Calu3 (cell line): ENCODE measurements around the gene CAMKMT. TPM values are rescaled to one million over a fixed set of nuclear protein-coding genes. Genes with fewer than 3 reads are reported as not detected.

Source experiments
- BruUV-seq: library from RNA; stranded (reverse); fragments of 400-500 nt; replicated peaks from 2 replicates; lab custom pipeline; 2021; lab: Mats Ljungman, UMichigan
- CTCF ChIA-PET: fragments of 300-600 bp; sonication (Branson Sonifier 250); formaldehyde crosslinking; loops from one replicate; lab custom pipeline; 2022; ENCODE audit warnings: antibody characterized with exemption; lab: Charles Lee
- DNase-seq: peaks from one replicate; pipeline ENCODE4 v3.0.0; 2022
- H3K27ac Mint-ChIP-seq: one replicate; pipeline ENCODE4 v1.8.0; 2022; ENCODE audit warnings: mixed read lengths; ENCODE audit not compliant: unreplicated experiment
- H3K27me3 Mint-ChIP-seq: one replicate; pipeline ENCODE4 v1.8.0; 2022; ENCODE audit warnings: mixed read lengths; ENCODE audit not compliant: unreplicated experiment
- H3K36me3 Mint-ChIP-seq: one replicate; pipeline ENCODE4 v1.8.0; 2022; ENCODE audit warnings: mild to moderate bottlenecking, moderate library complexity, mixed read lengths; ENCODE audit not compliant: insufficient read depth, unreplicated experiment
- H3K4me1 Mint-ChIP-seq: one replicate; pipeline ENCODE4 v1.8.0; 2022; ENCODE audit warnings: mild to moderate bottlenecking, low read depth, mixed read lengths; ENCODE audit not compliant: unreplicated experiment
- H3K4me3 Mint-ChIP-seq: one replicate; pipeline ENCODE4 v1.8.0; 2022; ENCODE audit warnings: mild to moderate bottlenecking, low read depth, moderate library complexity, mixed read lengths; ENCODE audit not compliant: unreplicated experiment
- H3K9me3 Mint-ChIP-seq: one replicate; pipeline ENCODE4 v1.8.0; 2022; ENCODE audit warnings: low read depth, mixed read lengths; ENCODE audit not compliant: unreplicated experiment
- intact Hi-C: fragments of 100-400 bp; cut with micrococcal nuclease; formaldehyde crosslinking; loops from one replicate; pipeline ENCODE4 v1.10.0; 2022; ENCODE audit not compliant: unreplicated experiment
- total RNA-seq: library from RNA; stranded (reverse); gene quantifications from 2 replicates; pipeline ENCODE4 v1.2.3, GENCODE V29; 2022
- TF ChIP-seq, protein P1 (sequence below): fragments of 200-600 bp; IDR thresholded peaks from one replicate; pipeline ENCODE4 v1.8.0; 2022; ENCODE audit warnings: antibody characterized with exemption; ENCODE audit not compliant: unreplicated experiment

Gene CAMKMT
- total RNA-seq, 1 experiment from 2014 or later = 20.6 TPM

DNA sequence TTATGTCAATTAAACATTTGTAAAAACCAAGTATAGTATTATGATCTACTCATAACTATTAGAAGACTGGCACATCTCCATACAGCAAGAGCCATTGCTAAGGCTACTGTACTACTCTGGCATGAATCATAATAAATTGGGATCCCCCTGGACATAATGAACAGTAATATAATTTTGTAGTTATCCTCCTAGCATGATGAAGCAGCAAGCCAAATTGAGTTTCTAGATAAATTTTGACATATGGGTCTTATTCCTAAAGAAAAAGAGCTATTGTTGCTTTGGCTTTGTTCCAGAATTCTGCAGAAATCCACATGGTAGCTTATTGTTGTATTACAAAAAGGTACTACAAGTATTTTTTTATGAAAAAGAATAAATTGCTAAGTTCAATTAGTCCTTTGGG is 204.3 kb downstream of the CAMKMT start:
- Mint-ChIP-seq H3K27me3 (no peaks in the 10 kb centered on the region), H3K36me3 (no peaks in the 10 kb centered on the region), H3K27ac (no peak overlapping the region), H3K4me1 (peaks cover 4% of the 10 kb centered on the region), H3K9me3 (no peaks in the 10 kb centered on the region), H3K4me3 (no peak overlapping the region)
- intact Hi-C loops = no loop called here
- BruUV-seq = no TSS peak
- TF ChIP-seq, protein P1, sequence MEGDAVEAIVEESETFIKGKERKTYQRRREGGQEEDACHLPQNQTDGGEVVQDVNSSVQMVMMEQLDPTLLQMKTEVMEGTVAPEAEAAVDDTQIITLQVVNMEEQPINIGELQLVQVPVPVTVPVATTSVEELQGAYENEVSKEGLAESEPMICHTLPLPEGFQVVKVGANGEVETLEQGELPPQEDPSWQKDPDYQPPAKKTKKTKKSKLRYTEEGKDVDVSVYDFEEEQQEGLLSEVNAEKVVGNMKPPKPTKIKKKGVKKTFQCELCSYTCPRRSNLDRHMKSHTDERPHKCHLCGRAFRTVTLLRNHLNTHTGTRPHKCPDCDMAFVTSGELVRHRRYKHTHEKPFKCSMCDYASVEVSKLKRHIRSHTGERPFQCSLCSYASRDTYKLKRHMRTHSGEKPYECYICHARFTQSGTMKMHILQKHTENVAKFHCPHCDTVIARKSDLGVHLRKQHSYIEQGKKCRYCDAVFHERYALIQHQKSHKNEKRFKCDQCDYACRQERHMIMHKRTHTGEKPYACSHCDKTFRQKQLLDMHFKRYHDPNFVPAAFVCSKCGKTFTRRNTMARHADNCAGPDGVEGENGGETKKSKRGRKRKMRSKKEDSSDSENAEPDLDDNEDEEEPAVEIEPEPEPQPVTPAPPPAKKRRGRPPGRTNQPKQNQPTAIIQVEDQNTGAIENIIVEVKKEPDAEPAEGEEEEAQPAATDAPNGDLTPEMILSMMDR = no peak
- CTCF ChIA-PET = no interaction called here
- no peak for DNase-seq

DNA sequence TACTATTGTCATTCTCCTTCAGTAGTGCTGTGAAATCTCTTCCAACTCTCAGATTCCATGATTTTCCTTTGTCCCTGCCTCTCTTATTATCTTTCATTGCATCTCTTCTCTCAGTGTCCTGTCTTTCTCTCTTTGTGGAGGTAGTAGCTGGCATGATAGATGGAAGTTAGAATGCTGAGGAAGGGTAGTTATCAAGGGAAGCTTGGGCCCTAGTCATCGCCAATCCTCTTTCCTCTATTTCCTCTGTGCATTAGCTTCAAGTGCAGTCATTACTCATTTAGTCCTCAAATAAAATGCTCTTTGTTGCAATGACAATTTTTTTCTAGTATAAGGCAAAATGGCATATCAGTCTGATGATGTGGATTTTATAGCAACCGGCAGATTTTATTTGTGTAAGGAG is 207.7 kb downstream of the CAMKMT start:
- Mint-ChIP-seq H3K4me3 (no peak overlapping the region), H3K4me1 (peaks cover 10% of the 10 kb centered on the region), H3K27ac (no peak overlapping the region), H3K27me3 (no peaks in the 10 kb centered on the region), H3K36me3 (no peaks in the 10 kb centered on the region), H3K9me3 (no peaks in the 10 kb centered on the region)
- CTCF ChIA-PET = no interaction called here
- no peak for DNase-seq
- BruUV-seq = no TSS peak
- intact Hi-C loops = no loop called here
- TF ChIP-seq, protein P1 = no peak

DNA sequence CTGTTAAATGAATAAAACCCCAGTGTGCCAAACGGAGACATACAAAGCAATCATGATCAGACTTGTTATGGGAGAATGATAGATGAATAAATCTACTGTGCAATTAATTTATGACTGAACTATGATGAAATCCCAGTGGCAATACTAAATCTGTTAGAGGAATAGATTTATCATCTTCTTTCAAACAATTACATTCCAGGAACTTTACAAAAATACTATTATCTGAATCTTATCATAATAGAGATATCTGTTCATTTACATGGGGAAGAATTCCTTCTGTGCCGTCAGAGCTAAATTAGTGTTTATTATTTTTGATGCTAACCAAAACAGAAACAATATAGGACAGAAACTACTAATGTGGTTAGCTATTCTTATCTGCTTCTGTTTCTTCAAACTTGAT is 208.5 kb downstream of the CAMKMT start:
- CTCF ChIA-PET = no interaction called here
- intact Hi-C loops = no loop called here
- DNase-seq = no peak
- Mint-ChIP-seq H3K27ac (no peak overlapping the region), H3K4me3 (no peak overlapping the region), H3K27me3 (no peaks in the 10 kb centered on the region), H3K4me1 (peaks cover 10% of the 10 kb centered on the region), H3K36me3 (no peaks in the 10 kb centered on the region), H3K9me3 (no peaks in the 10 kb centered on the region)
- no TSS peak for BruUV-seq
- TF ChIP-seq, protein P1 = no peak

DNA sequence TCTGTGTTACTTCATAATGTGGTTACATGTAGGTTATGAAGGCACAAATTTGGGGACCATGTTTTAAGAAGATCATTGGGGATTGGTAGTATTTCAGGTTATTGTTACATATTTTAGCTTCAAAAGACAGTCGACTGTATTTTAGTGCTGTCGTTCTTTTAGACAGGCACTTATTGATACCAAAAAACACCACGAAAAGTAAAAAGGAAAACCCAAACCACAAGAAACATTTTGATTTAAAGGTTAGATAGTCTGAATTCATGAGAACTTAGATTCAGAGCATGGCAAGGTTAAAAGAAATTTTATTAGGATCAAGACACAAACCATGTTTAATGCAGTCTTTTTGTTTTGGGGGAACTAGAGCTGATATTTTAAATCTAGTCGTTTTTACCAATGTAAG is 209.0 kb downstream of the CAMKMT start:
- H3K4me3 Mint-ChIP-seq = no peak overlapping the region

More for the DNA sequence above, 209.0 kb downstream of the CAMKMT start:
- H3K27ac Mint-ChIP-seq = no peak overlapping the region
- DNase-seq = no peak
- H3K36me3 Mint-ChIP-seq = no peaks in the 10 kb centered on the region
- BruUV-seq = no TSS peak
- CTCF ChIA-PET = no interaction called here
- H3K27me3 Mint-ChIP-seq = no peaks in the 10 kb centered on the region
- TF ChIP-seq, protein P1 = no peak
- H3K4me1 Mint-ChIP-seq = peaks cover 10% of the 10 kb centered on the region
- no peaks in the 10 kb centered on the region for H3K9me3 Mint-ChIP-seq
- intact Hi-C loops = no loop called here
